ENCODE results near the gene CNOT6L. TPM values are rescaled to one million over a fixed set of nuclear protein-coding genes. Genes with fewer than 3 reads are reported as not detected.
A peak's percentile ranks its signal among the peaks of the same experiment; 100 is the strongest.

CNOT6L gene
- total and polyA plus RNA-seq, 10 donors = 7.0 to 122 (median 81.6) TPM

GRCh38 chr4:77852892-77853495 is 33.8 kb upstream of the CNOT6L start:
- H3K4me1 ChIP-seq = peaks cover 5 to 58% (median 50%) of the 10 kb centered on the region in 6 donors
- 26 to 40% (median 27%) methylated on average over 7 of the region's 7 CpGs for WGBS, 5 donors
- no peak for TF ChIP-seq POLR2A (IDR thresholded peaks at IDR 0.05)
- peak in 1 of 3 donors; percentile 89 for TF ChIP-seq POLR2AphosphoS5 (IDR thresholded peaks at IDR 0.05)
- TF ChIP-seq CTCF (IDR thresholded peaks at IDR 0.05 in 8 of 11, conservative IDR thresholded peaks at IDR 0.05 in 3 of 11) = peak in 1 of 11 experiments; percentile 12
- H3K27me3 ChIP-seq (replicated peaks in 1 of 7) = no peaks in the 10 kb centered on the region
- intact Hi-C loops (cut with DNase I; ENCODE audit: low total_unique reads) = no loop called here
- no peaks in the 10 kb centered on the region for H3K9me3 ChIP-seq
- peak overlapping the region; percentile 67 to 94 (median 84) for H3K27ac ChIP-seq
- H3K36me3 ChIP-seq = no peaks in the 10 kb centered on the region
- no peak for DNase-seq
- peak overlapping the region in 2 of 8 donors; percentile 1 to 41 for H3K4me3 ChIP-seq

GRCh38 chr4:77849278-77849965 is 30.3 kb upstream of the CNOT6L start:
- no peak for TF ChIP-seq CTCF (IDR thresholded peaks at IDR 0.05 in 8 of 11, conservative IDR thresholded peaks at IDR 0.05 in 3 of 11)
- no peak for TF ChIP-seq POLR2A (IDR thresholded peaks at IDR 0.05)
- TF ChIP-seq POLR2AphosphoS5 (IDR thresholded peaks at IDR 0.05) = no peak
- WGBS, 5 donors = 86 to 94% (median 92%) methylated on average over 12 of the region's 12 CpGs
- intact Hi-C loops (cut with DNase I; ENCODE audit: low total_unique reads) = no loop called here
- H3K4me1 ChIP-seq = peaks cover 0 to 23% (median 19%) of the 10 kb centered on the region in 6 donors
- H3K9me3 ChIP-seq = no peaks in the 10 kb centered on the region
- no peak overlapping the region for H3K4me3 ChIP-seq
- H3K27ac ChIP-seq = no peak overlapping the region
- no peaks in the 10 kb centered on the region for H3K27me3 ChIP-seq (replicated peaks in 1 of 7)
- no peaks in the 10 kb centered on the region for H3K36me3 ChIP-seq
- DNase-seq = no peak

DNA sequence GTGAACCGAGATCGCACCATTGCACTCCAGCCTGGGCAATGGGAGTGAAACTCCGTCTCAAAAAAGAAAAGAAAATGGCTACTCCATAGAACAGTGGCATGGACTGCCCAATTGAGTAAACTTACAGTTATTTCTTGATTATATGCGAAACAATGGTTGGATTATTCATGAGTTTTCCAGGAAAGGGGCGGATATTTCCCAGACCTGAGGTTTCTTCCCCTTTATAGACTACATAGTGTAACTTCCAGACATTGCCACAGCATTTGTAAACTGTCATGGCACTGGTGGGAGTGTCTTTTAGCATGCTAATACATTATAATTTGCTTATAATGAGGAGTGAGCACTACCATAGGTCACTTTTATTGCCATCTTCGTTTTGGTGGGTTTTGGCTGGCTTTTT is 29.3 kb upstream of the CNOT6L start:
- Histone ChIP-seq H3K27me3 (replicated peaks in 1 of 7) (no peaks in the 10 kb centered on the region), H3K27ac (no peak overlapping the region), H3K4me1 (peaks cover 0 to 13% (median 10%) of the 10 kb centered on the region in 6 donors), H3K9me3 (no peaks in the 10 kb centered on the region), H3K36me3 (no peaks in the 10 kb centered on the region), H3K4me3 (no peak overlapping the region)
- DNase-seq = no peak
- 89 to 99% (median 96%) methylated on average over 6 of the region's 6 CpGs for WGBS, 5 donors
- intact Hi-C loops (cut with DNase I; ENCODE audit: low total_unique reads) = no loop called here
- TF ChIP-seq CTCF (IDR thresholded peaks at IDR 0.05 in 8 of 11, conservative IDR thresholded peaks at IDR 0.05 in 3 of 11) = no peak
- TF ChIP-seq POLR2AphosphoS5 (IDR thresholded peaks at IDR 0.05) = no peak

DNA sequence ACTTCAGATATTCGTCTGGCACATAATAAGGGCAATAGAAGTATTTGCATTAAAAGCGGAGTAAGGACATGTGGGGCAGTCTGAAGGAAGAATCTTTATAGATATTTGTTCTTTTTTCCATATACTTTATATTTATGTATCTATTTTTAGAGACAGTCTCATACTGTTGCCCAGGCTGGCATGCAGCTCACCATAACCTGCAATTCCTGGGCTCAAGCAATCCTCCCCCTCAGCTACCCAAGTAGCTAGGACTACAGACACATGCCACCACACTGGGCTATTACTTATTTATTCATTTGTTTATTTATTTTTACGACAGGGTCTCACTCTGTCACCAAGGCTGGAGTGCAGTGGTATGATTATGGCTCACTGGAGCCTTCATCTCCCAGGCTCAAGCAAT is 26.8 kb upstream of the CNOT6L start:
- Histone ChIP-seq H3K4me3 (no peak overlapping the region), H3K27ac (no peak overlapping the region), H3K36me3 (no peaks in the 10 kb centered on the region), H3K27me3 (replicated peaks in 1 of 7) (no peaks in the 10 kb centered on the region), H3K4me1 (no peaks in the 10 kb centered on the region), H3K9me3 (no peaks in the 10 kb centered on the region)
- 92 to 95% (median 93%) methylated on average over 3 of the region's 3 CpGs for WGBS, 5 donors
- DNase-seq = no peak
- TF ChIP-seq POLR2A (IDR thresholded peaks at IDR 0.05) = no peak
- TF ChIP-seq CTCF (IDR thresholded peaks at IDR 0.05 in 8 of 11, conservative IDR thresholded peaks at IDR 0.05 in 3 of 11) = no peak
- no peak for TF ChIP-seq POLR2AphosphoS5 (IDR thresholded peaks at IDR 0.05)
- intact Hi-C loops (cut with DNase I; ENCODE audit: low total_unique reads) = no loop called here

Measured in spleen (tissue), 11 donors.